LoVo (cell line): ENCODE results near the gene SNAP47.

ENCODE experiments used
- DNase-seq: peaks from one replicate; pipeline ENCODE4 v3.0.0-alpha.2; 2016; ENCODE audit warnings: low spot score

Gene SNAP47

DNA sequence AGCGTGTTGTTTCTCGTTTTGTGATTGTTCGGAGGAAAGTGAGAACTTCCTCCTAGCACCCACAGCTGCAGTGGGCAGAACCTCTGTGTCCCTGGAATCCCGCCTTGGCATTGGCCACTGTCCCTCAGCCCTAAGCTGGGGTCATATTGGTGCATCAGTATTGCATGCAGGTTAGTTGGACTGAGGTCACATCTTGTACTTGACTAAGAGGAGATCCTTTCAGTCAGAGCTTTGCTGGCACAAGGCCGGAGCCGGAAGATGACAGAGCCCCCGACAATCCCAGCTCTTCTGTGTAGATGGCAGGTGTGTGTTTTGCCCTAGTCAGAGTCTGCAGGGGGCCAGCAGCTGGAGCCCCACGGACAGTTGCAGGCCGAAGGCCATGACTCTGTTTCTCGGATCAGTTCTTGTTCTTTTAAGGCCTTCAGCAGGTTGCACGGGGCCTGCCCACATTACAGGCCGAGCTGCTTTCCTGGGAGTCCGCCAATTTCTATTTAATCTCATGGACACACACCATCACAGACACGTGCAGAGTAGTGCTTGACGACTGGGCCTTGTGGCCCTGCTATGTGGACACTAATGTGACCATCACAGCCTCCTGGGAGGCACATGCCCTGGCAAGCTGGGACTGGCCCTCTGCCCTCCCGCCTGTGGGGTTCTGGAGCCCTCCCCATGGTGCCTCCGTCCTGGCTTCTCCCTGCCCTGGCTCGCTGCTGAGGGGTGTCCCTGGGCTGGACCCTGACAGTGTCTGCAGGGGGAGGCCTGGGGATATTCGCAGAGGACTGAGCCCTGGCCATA, 14.9 kb downstream of the SNAP47 start:
- DNase-seq = no peak

DNA sequence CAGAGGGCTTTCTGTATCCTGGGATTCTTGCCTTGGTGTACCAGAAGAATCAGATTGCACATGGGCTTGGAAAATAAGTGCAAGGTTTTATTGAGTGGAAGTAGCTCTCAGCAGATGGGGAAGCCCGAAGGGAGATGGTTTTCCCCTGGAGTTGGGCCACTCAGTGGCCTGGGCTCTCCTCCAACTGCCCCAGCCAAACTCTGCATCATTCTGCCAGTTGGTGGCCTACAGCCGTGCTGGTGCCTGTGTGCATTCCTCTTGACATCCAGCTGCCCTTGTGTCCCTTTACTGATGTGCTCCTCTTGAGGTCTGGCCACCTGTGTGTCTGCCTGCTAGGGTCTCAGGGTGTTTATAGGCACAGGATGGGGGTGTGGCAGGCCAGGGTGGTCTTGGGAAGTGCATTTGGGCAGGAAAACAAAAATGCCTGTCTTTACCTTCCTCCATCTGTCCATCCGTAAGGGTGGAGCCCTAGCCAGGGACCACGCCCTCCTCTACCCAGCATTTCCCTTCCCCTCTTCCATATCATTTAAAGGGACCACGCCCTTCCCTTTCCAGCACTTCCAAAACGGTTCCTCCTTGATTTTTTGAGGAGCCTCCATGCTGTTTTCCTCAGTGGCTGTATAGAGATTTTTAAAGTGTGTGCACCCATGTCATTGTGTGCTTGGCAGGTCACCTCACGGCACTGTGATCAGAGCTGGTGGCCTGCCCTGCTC, 18.9 kb downstream of the SNAP47 start:
- no peak for DNase-seq

DNA sequence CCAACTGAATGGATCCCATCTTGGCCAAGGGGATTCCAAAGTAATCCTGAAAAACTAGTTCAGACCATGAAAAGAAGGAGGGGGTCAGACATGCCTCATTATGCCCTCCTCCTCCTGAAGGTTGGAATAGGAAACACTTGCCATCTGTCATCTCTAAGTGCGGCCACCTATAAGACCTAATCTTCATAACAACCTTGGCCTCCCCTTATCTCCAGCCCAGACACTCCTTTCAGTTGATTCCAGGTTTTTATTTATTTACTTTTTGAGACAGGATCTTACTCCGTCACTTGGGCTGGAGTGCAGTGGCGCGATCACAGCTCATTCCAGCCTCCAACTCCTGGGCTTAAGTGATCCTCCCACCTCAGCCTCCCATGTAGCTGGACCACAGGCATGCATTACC, 19.7 kb downstream of the SNAP47 start:
- DNase-seq = no peak

DNA sequence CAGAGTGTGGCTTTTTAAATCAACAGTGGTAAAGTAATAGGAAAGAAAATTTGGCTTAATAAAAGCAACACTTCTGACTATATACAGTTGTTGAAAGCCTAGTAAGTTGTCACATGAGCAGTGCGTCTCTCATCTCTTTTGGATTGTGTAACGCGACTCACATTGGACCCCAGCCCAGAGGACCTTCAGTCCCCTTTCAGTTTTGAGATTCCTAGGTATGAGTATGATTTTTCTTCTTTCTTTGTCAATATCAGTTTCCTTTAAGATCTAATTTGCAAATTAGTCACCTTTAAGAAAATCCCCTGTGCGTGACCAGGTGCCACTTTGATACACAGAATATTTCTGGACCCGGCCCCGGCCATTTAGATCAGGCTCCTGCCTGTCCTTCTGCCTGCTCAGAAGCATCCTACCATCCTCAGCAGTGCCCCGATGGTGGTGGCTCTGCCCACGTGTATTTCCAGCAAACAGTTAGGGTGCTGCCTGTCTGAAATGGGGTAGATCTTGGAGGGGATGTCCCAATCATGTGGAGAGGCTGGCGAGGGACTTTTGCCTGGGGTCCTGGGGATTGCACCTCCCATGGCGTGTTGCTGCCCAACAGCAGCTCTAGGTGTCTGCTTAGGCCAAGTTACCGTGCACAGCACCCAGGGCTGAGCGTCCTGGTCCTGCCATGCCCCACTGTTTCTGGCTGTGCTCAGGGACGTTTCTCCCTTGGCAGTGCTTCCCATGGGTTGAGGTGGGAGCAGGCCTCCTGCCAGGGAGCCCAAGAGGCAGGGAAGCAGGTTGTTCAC, 21.1 kb downstream of the SNAP47 start:
- DNase-seq = no peak

DNA sequence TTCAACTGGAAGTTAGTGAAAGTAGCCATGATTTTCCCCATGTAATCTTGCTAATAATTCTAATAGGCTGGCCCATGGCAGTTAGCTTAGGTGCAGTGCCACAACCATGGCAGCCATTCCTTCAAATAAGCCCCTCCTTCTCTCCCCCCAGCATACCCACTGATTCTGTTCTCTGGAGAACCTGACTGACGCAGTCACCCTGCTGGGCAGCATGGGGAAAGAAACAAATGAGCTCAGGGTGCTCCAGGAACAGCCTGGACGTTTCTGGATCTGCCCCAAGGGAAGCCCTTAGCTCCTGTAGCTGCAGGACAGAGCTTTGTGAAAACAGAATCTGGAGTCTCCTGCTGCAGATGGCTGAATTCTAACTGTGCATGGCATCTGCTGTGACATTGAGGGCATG, 22.5 kb downstream of the SNAP47 start:
- no peak for DNase-seq

DNA sequence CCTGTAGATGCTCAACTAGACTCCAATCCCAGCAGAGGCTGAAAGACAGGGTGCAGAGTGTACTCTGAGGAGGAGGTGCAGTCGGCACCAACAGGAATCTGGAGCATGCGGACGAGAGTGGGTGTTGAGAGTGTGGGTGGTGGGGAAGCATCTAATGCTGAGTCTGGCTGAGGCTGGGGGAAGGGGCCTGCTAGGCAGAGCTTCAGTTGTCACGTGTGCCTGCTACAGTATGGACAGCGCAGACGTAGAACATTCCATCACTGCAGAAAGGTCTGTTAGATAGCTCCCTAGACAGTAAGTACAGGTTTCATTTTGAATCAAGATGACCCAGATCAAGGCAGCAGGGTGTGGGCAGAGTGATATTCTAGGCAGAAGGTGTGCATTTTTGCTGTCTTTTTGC, 23.1 kb downstream of the SNAP47 start:
- DNase-seq = no peak

DNA sequence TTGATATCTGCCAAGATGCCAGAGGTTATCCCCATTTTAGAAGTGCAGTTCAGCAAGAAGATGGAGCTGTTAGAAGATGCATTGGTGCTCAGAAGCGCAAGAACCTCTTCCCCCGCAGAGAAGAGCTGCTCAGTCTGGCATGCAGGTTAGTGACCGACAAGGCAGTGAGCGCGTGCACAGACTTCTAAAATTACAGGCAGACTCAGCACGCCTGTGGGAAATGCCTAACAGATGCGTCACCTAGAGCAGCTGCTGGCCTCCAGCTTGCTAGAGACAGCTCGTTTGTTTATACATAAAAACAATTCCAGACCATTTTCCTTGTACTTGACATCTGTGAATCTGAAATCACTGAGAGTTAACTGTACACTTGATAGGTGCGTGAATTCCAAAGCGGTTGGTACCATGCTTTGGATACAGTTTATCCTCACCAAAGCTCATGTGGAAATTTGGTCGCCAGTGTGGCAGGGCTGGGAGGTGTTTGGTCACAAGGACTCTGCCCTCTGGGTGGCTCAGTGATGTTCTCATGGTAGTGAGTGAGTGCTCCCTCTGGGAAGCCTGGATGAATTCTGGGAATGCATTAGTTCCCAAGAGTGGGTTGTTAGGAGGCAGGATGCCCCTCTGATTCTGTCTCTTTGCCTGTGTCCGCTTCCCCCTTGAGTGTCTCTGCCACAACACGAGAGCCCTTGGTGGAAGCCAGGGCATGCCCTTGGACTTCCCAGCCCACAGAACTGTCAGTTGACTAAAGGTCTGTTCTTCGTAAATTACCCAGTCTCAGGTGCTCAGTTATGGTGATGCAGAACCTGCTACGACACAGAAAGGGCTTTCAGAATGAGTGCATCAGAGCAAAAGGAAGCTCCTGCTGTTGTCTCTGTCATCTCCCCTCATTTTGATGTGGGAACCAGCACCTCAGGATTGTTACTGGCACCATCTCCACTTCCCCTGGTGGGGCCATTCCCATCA, 24.4 kb downstream of the SNAP47 start:
- no peak for DNase-seq

DNA sequence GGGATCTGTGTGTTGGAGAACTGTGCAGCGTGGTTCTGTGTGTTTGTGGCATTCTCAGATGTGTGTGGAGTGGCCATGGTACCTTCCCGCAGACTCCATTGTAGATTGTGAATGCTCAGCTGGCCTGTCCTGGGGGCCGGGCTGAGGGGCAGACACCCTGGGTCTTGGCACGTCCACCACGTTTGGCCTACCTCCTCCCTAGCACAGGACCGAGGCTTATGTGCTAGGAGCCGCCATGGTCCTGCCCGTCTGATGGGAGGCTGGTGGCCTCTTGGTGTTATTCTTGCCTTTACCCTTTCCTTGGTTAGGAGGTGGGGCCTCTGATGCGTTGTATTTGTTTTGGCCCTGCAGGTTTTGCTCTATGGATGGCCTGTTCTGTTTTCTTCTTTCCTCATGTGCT, 25.1 kb downstream of the SNAP47 start:
- DNase-seq = no peak

DNA sequence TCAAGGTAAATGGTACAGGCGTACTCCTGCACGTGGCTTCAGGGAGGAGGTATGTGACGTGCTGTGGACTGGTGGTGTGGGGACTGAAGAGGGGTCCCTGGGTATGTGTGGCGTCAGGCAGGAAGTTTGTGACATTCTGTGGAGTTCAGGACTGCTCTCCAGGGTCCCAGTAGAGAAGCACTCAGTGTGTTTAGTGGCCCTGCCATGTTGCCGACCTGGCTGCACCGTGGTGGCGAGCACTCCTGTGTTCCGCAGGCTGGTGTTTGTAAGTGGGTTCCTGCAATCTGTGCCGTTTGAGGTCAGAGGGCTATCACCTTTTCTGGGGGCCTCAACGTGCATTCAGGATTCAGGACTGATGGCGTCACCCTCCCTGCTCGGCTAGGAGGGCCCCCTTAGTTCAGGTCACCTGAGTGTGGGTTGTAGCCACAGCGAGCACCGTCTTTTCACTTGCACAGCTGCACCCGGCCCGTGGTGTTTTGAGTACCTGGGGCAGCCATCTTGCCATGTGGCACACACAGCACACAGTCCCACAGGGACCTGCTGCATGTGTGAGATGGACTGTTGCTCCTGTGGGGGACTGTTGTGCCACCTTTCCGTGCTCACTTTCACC, 26.5 kb downstream of the SNAP47 start:
- no peak for DNase-seq

DNA sequence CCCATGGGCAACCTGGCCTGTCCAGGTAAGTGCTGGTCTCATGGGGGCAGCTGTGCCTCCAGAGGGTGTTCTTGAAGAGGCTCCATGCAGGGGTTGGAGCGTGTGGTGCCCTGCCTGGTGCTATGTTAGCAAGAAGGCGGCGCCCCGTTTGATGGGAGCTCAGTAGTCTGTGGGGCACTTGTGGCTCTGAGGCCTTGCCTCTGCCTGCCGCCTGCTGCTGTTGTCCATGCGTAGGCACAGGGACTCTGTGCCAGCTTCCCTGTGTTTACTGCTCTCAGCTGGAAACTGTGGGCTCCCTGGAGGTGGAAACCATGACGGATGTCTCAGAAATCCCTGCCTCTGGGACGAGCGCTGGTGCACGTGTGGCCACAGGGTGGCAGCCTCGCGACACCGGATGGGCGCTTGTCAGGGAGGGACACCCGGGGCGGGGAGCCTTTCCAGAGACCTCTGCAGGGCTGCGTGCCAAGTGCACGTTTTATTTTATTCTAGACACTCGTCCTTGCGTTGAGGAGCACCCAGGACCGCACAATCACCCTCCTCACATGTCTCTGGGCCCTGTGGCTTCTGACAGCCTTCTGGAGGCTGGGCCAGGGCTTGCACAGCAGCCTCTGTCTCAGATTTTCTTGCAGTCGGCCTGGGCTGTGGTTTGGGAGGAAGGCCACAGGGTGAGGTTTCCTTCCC, 27.1 kb downstream of the SNAP47 start:
- DNase-seq = peak; percentile 69

DNA sequence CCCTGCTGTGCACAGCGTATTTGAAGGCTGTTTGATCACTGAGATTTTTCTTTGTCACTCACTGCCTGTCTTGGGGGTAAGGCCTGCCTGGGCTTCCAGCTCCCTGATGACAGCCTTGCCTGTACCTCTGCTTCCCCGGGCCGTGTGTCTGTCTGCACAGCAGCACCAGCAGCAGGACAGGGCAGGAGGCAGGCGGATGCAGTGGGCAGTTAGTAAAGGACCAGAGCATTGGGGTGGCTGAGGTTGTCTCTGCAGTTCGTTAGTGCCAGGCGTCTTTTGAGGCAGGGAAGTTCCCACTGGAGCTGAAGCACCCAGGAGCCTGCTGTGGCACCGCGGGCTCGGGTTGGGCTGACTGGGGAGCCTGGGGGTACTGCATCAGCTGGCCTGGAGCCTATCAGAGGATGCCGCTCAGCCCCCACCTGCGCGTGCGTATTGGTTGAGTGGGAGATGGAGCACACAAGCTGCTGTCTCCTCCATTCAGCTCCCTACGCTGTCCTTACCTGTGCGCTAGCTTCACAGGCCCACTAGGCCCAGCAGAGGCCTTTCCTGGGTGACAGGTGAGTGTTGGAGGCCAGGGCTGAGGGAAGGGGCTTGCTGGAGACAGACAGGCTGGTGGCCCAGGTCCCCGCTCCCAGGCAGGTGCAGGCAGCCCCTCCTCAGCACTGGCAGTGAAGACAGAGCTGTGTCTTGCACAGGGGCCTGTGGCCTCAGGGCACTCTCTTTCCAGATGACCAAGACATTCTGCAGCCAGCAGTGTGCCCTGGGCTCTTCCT, 28.2 kb downstream of the SNAP47 start:
- no peak for DNase-seq

DNA sequence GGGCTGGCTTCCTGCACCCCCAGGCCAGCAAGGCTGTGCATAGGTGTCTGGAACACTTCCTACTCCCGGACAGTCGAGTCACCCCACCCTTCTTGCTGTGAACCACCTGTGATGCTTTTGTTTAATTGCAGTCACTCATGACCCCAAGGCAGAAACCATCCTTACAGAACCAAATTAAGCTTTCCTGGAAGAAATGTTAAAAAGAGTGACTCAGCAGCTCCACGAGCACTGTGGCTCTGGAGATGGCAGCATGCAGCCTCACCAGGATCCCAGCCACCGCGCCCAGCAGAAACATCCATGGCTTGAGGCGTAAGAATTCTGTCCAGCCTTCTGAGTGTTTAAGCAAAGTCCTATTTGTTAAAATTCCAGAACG, 28.8 kb downstream of the SNAP47 start:
- no peak for DNase-seq

DNA sequence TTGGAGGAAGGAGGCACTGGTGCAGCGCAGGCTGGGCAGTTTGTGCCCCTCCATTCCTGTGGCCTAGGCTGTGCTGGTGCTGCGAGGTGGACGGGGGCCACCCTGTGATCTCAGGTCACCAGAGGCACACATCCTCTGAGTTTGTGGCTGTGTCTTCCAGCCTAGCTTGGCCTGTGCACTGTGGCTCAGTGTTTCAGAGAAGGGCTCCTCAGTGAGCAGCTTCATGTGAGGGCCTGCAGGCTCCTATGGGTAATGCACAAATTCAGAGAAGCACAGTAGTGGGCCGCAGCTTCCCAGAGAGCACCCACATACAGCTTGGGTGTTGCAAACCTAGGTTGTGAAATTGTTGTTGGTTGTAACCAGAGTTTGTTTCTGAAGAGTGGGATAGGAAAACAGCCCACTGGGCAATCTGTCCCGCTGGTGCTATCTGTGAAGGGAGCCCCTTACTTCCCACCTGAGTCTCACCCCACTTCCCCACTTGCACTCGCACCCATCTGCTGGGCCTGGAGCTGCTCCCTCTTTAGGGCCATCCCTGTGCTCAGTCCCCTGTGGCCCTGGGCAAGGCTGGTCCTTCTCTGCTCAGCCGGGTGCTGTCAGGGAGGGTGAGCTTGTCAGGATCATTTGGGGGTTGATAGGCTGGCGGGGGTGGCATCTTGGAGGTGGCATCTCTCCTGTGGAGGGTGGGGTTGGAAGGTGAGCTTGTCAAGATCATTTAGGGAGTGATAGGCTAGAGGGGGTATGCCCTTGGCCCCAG, 30.2 kb downstream of the SNAP47 start:
- DNase-seq = no peak

DNA sequence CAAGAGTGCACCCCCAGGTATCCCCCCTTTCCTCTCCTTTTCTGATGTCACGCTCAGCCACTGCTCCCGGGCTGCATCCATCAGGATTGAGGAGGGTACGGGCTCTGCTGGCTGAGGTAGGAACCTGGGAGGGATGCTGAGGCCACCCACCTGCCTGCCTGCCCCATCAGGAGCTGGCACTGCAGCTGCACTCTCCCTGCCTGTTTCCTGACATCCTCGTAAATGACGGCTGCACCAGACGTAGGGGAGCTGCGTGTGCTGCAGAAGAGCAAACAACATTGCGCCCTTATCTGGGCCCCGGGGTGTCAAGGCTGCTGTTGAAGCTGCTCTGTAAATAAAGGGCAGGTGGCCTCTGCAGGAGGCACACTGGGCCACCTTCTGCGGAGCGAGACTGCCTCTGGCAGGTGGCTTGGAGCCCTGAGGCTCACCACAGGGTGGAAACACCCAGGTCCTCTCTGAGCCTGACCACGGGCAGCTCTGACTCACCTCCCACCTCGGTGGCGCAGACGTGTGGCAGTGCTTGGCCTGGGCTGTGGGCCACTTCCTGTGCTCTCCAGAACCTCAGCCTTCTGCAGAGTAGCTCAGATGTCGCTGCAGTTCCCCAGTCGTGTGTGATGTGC, 30.9 kb downstream of the SNAP47 start:
- DNase-seq = no peak

DNA sequence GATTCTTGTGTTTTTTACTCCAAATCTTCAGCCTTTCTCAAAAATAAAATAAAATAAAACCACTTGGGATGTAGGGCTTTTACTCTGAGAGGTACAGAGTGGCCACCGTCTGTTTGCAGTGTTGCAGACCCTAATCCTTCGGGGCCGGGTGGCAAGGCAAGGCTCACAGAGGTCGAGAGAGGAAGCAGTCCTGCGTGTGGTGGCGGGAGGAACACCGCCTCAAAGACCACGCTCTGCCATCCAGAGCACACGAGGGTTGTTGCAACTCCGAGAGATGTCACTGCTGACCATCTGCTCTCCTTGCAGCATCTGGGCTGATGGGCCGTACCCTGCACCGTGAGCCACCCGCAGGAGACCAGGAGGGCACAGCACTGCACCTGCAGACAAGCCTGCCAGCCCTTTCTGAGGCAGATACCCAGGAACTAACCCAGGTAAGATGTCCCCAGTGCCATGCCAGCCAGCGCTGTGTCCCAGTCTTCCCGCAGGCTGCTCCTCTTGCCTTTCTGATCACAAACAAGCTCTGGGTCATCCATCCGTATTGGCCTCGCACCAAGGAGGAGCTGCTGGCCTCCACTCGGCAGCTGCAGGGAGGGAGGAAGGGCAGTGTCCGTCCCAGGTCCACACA, 31.5 kb downstream of the SNAP47 start:
- no peak for DNase-seq

DNA sequence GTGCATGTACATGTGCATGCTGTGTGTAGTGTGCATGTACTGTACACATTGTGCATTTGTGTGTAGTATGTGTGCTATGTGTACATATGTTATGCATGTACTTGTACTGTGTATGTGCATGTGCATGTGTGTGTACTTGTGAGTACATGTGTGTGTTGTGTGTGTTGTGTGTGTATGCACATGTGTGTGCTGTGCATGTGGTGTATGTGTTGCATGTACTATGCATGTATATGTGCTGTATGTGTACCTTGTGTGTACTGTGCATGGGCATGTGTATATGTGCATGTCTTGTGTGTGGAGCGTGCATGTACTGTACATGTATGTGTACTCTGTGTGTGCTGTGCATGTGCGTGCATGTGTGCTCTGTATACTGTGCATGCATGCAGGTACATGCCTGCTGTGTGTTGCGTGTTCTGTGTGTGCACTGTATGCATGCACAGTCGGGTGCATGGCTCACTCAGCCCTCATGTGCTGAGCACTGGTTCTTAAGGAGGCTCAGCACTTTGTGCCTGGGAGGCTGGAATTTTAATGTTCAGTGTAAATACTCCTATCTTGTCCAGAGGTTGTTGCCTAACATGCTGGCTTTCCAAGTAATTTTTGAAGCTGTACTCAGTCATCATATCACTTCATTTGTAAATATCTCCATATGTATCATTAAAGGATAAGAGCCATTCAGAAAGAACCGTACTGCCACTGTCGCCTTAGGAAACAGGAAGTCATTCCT, 32.3 kb downstream of the SNAP47 start:
- no peak for DNase-seq

DNA sequence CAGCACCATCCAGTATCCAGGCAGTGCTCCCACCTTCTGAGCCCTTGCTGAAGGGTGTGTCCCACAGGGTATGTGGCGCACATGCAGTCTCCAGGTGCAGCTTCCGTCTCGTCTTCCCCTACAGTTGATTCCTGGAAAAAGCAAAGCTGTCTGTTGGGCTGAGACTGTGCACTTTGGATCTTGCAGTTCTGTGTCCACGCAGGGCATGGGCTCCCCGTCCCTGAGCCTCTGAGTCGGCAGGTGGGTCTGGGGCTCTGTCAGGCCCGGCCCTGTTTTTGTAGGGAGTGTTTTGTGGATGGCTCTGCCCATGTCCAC, 32.8 kb downstream of the SNAP47 start:
- no peak for DNase-seq

DNA sequence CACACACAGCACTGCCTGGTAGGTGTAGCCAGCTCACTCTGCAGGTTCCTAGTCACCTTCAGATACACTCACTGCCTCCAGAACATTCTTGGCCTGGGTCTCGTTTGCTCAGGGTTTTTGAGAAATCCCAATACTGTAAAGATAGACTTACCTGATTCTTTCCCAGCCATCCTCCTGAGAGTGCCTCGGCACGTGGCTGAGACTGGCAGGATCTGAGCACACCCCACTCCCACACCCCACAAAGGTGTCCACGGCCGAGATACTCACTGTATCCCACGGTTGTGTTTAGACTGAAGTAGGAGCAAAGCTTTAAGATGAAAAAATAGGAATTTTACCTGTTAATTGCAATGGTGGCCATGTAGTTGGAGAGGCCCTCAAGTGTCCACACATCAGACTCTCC, 33.4 kb downstream of the SNAP47 start:
- no peak for DNase-seq
